ENCODE data around the gene SH3BP2.

Gene SH3BP2

DNA sequence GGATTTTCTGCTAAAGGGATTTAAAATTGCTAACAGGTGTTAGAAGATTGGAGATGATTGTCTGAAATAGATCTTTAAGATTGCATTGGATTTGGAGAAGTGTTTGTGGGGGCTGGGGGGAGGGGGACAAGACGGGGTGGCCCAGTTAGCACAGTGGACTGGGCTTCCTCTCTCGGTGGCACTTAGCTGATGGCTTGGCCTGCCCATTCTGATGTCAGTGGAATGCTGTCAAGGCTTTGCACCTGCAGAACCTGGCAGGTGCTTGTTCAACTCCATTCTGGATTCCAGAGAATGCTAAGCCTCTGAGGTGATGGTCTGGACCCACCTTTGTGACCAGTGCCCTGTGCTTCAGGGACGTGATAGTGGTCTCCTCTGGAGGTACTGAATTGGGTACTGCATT is 94.5 kb downstream of the SH3BP2 start:
- Histone ChIP-seq H3K4me3 (ENCODE audit: severe bottlenecking) (no peak overlapping the region), H3K4me1 (ENCODE audit: insufficient read depth, poor library complexity, severe bottlenecking) (no peaks in the 10 kb centered on the region), H3K9me3 (ENCODE audit: severe bottlenecking) (no peaks in the 10 kb centered on the region), H3K27me3 (ENCODE audit: insufficient read depth, poor library complexity, severe bottlenecking) (no peaks in the 10 kb centered on the region), H3K36me3 (ENCODE audit: low read depth) (peaks cover 63% of the 10 kb centered on the region), H3K27ac (ENCODE audit: poor library complexity, severe bottlenecking) (no peak overlapping the region)
- DNase-seq (ENCODE audit: low spot score) (no peak), ATAC-seq (ENCODE audit: low read depth) (no peak)
- TF ChIP-seq, protein P1, sequence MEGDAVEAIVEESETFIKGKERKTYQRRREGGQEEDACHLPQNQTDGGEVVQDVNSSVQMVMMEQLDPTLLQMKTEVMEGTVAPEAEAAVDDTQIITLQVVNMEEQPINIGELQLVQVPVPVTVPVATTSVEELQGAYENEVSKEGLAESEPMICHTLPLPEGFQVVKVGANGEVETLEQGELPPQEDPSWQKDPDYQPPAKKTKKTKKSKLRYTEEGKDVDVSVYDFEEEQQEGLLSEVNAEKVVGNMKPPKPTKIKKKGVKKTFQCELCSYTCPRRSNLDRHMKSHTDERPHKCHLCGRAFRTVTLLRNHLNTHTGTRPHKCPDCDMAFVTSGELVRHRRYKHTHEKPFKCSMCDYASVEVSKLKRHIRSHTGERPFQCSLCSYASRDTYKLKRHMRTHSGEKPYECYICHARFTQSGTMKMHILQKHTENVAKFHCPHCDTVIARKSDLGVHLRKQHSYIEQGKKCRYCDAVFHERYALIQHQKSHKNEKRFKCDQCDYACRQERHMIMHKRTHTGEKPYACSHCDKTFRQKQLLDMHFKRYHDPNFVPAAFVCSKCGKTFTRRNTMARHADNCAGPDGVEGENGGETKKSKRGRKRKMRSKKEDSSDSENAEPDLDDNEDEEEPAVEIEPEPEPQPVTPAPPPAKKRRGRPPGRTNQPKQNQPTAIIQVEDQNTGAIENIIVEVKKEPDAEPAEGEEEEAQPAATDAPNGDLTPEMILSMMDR (IDR thresholded peaks at IDR 0.05; ENCODE audit: poor library complexity, severe bottlenecking): no peak

DNA sequence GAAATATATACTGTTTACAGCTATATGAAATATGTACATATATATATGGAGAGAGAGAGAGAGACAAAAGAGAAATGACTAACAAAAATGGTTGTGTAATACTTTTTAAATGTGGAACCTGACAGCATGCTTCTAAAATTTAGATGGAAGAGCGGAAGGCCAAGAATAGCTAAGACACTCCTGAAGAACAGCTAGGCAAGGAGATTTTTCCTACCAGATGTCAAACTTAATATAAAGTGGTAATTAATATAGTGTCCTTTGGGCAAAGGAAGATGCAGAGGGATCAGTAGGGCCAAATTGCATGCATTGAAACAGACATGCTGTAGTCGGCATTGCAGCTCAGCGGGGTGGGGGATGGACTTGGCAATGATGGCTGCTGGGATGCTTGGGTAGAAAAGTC is 96.0 kb downstream of the SH3BP2 start:
- H3K4me1 ChIP-seq (ENCODE audit: insufficient read depth, poor library complexity, severe bottlenecking): no peaks in the 10 kb centered on the region
- H3K27me3 ChIP-seq (ENCODE audit: insufficient read depth, poor library complexity, severe bottlenecking): no peaks in the 10 kb centered on the region
- ATAC-seq (ENCODE audit: low read depth) (no peak), DNase-seq (ENCODE audit: low spot score) (no peak)
- no peak overlapping the region for H3K27ac ChIP-seq (ENCODE audit: poor library complexity, severe bottlenecking)
- TF ChIP-seq, protein P1 (IDR thresholded peaks at IDR 0.05; ENCODE audit: poor library complexity, severe bottlenecking): no peak
- peaks cover 50% of the 10 kb centered on the region for H3K36me3 ChIP-seq (ENCODE audit: low read depth)
- no peak overlapping the region for H3K4me3 ChIP-seq (ENCODE audit: severe bottlenecking)
- no peaks in the 10 kb centered on the region for H3K9me3 ChIP-seq (ENCODE audit: severe bottlenecking)
